Stomach (tissue), 4 donors: ENCODE data around the gene SVOP.

ENCODE experiments used
- CTCF ChIP-seq, 7 experiments: fragments of 450-650 bp in 4 of 7; fragments of 200-600 bp in 3 of 7; sonication (generic) in 3 of 7; IDR thresholded peaks; one replicate each; pipeline ENCODE4 v1.5.1; 2016 to 2019; ENCODE audit warnings: antibody characterized with exemption in 7 of 7, control low read depth in 2 of 7, mild to moderate bottlenecking in 1 of 7
- EP300 ChIP-seq: sonication (generic); formaldehyde crosslinking; IDR thresholded peaks from one replicate; pipeline ENCODE4 v1.6.1; 2017; ENCODE audit warnings: antibody characterized with exemption
- POLR2A ChIP-seq, 4 donors: fragments of 450-650 bp; IDR thresholded peaks; one replicate each; pipeline ENCODE4 v1.6.1; 2016; ENCODE audit warnings: antibody characterized with exemption in 4 of 4, control low read depth in 2 of 4, mild to moderate bottlenecking in 1 of 4, moderate library complexity in 1 of 4
- POLR2AphosphoS5 ChIP-seq, 3 donors: sonication (generic); formaldehyde crosslinking; IDR thresholded peaks; one replicate each; pipeline ENCODE4 v1.6.1; 2016; ENCODE audit warnings: antibody characterized with exemption in 3 of 3

DNA sequence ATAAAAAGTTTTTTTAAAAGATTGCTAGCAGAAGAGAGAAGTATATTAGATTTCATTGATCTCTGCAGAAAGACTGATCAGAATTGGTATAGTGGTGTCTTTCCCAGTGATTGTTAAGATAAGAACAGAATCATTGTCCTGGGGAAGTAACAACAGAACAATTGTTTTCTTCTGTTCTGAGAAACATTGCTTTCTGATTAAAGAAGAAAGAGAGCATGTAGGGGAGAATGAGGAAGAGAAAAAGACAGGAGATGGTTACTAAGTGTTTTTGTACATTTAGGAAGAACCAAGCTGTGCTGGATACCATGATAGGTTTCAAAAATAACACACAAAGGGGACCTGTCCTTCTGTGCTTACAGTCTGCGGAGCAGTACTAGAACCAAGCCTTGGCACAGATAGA, 36.5 kb upstream of the SVOP start:
- TF ChIP-seq POLR2A (IDR thresholded peaks at IDR 0.05), result no peak
- TF ChIP-seq CTCF (IDR thresholded peaks at IDR 0.05), result no peak
- no peak for TF ChIP-seq POLR2AphosphoS5 (IDR thresholded peaks at IDR 0.05)
- no peak for TF ChIP-seq EP300
